ENCODE data around the gene BAMBI. TPM values are rescaled to one million over a fixed set of nuclear protein-coding genes. Genes with fewer than 3 reads are reported as not detected.

Gene BAMBI
- total RNA-seq, 1 donor from 2014 or later, result 16.0 TPM

DNA sequence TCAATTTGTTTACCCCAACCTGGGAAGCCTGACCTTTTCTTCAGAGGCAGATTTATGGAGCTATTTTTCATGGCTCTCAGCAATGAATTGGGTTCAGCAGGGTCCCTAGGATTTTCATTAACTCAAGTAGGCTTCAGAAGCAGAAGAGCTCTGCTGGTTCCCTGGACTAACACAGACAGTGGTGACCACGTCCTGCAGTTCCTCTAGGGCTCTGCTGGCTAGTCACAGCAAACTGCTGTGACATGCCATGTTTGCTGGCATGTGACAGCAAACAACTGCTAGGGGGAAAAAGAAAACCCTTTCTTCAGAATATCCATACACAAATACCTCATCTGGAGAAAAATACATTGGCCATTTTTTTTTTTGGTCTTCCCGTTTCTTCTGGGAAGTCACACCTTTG lies 13.2 kb downstream of the BAMBI start:
- H3K4me3 ChIP-seq (ENCODE audit: low read depth, low read length), result no peak overlapping the region
- no peak for DNase-seq (ENCODE audit: low read depth)
- TF ChIP-seq CTCF (conservative IDR thresholded peaks at IDR 0.05; ENCODE audit: low read depth, low read length), result no peak

DNA sequence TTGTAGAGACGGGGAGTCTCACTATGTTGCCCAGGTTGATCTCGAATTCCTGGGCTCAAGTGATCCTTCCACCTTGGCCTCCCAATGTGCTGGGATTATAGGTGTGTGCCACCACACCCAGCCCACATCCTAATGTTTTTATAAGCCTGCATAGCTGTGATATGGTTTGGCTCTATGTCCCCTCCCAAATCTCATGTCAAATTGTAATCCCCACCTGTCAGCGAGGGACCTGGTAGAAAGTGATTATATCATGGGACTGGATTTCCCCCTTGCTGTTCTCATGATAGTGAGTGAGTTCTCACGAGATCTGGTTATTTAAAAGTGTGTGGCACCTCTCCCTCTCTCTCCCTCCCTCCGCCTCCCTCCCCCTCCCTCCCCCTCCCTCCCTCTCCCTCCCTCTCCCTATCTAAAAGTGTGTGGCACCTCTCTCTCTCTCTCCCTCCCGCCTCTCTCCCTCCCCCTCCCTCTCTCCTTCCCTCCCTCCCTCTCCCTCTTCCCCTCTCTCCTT lies 13.9 kb downstream of the BAMBI start:
- DNase-seq (ENCODE audit: low read depth), result no peak
- no peak overlapping the region for H3K4me3 ChIP-seq (ENCODE audit: low read depth, low read length)
- TF ChIP-seq CTCF (conservative IDR thresholded peaks at IDR 0.05; ENCODE audit: low read depth, low read length), result no peak

GRCh38 chr10:28692050-28692449 lies 14.7 kb downstream of the BAMBI start:
- no peak overlapping the region for H3K4me3 ChIP-seq (ENCODE audit: low read depth, low read length)
- no peak for TF ChIP-seq CTCF (conservative IDR thresholded peaks at IDR 0.05; ENCODE audit: low read depth, low read length)
- DNase-seq (ENCODE audit: low read depth), result no peak

GRCh38 chr10:28694530-28694929 lies 17.2 kb downstream of the BAMBI start:
- DNase-seq (ENCODE audit: low read depth), result no peak
- TF ChIP-seq CTCF (conservative IDR thresholded peaks at IDR 0.05; ENCODE audit: low read depth, low read length), result no peak
- H3K4me3 ChIP-seq (ENCODE audit: low read depth, low read length), result no peak overlapping the region

- no peak for DNase-seq (ENCODE audit: low read depth)
- H3K4me3 ChIP-seq (ENCODE audit: low read depth, low read length), result no peak overlapping the region
Observed at GRCh38 chr10:28698075-28698474, 20.8 kb downstream of the BAMBI start.

GRCh38 chr10:28704464-28705161 lies 27.3 kb downstream of the BAMBI start:
- DNase-seq (ENCODE audit: low read depth), result no peak
- no peak for TF ChIP-seq CTCF (conservative IDR thresholded peaks at IDR 0.05; ENCODE audit: low read depth, low read length)
- H3K4me3 ChIP-seq (ENCODE audit: low read depth, low read length), result no peak overlapping the region

More at GRCh38 chr10:28698075-28698474, 20.8 kb downstream of the BAMBI start:
- TF ChIP-seq CTCF (conservative IDR thresholded peaks at IDR 0.05; ENCODE audit: low read depth, low read length), result no peak

DNA sequence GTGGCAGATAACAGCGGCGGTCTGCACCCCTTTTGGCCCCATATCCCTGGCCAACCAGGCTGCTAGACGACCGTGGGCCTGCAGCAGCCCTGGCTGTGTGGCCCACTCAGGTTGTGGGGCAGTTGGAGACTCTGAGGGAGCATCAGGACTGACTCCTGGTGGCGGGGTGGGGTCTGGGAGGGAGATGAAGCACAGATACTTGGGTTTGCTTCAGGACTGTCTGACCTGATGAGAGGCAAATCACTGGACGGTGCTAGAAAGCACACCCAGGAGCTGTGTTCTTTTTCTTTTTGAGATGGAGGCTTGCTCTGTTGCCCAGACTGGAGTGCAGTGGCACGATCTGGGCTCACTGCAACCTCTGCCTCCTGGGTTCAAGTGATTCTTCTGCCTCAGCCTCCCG lies 28.2 kb downstream of the BAMBI start:
- no peak overlapping the region for H3K4me3 ChIP-seq (ENCODE audit: low read depth, low read length)
- no peak for DNase-seq (ENCODE audit: low read depth)
- TF ChIP-seq CTCF (conservative IDR thresholded peaks at IDR 0.05; ENCODE audit: low read depth, low read length), result no peak
